HG03108 (cell line): ENCODE measurements around the gene PLXNA2.

Experiments
- ATAC-seq: cut with Tn5 transposase; IDR thresholded peaks from one replicate; pipeline ENCODE4 v1.9.1; 2021; ENCODE audit warnings: moderate library complexity; ENCODE audit not compliant: unreplicated experiment

The PLXNA2 gene

GRCh38 chr1:208100106-208100505 is 144.1 kb downstream of the PLXNA2 start:
- ATAC-seq, result no peak

DNA sequence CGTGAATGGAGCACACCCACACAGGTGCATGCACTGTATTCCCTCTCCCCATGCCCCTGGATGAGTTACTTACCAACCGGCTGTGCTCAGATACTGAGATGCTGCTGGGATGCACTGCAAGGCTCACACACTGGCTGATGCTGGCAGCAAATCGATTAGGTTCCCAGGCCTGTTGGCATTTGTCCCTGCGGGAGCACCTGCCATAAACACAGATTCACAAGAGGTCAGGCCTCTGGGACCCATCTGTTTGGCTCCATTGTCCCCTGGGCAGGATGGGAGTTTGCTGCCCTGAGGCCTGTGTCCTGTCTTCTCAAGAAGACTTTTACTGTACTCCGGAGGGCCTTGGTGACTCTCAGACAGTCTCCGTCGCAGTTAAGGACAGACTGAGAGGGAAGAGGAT is 145.4 kb downstream of the PLXNA2 start:
- no peak for ATAC-seq

DNA sequence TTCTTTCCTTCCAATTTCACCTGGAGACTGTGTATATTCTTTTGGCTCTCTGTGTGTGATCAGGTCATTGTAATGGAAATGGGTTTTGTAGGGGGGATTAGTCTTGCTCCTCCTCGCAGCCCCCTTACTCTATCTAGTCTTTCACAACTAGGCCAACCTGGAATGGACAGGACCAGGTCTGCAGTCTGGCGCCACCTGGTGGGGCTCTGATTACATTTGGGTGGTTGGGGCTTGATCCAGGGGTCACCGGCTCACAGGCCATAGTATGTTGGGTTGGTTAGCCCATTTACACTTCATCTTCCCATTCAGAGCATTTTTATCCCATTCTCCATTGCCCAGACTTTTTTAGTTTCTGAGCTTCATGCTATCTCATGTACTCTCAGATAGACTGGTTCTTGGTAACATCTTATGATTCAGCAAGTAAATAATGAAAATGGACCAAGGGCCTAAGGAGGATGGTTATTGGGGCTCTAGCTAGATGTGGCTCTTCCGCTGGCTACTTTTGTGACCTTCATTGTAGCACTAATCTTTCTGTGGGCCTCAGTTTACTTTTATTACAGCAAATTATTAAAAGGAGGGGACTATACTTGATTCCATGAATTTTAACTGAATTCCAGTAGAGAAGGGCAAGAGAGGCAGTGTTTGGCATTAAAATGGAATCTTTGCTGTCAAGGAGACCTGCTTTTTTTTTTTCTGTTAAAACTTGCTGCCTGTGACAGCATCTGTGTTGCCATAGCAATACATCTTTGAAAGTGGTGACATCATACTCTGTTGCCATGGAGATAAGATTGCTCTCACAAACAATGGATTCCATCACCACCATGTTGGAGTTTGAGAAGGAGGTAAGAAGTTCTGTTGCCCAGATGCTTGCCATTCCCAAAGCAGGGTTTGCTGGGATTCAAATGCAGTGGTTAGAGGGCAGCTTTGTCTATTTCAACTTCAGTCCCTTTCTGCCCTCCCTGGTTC is 150.1 kb downstream of the PLXNA2 start:
- no peak for ATAC-seq

GRCh38 chr1:208093046-208093445 is 151.1 kb downstream of the PLXNA2 start:
- no peak for ATAC-seq

DNA sequence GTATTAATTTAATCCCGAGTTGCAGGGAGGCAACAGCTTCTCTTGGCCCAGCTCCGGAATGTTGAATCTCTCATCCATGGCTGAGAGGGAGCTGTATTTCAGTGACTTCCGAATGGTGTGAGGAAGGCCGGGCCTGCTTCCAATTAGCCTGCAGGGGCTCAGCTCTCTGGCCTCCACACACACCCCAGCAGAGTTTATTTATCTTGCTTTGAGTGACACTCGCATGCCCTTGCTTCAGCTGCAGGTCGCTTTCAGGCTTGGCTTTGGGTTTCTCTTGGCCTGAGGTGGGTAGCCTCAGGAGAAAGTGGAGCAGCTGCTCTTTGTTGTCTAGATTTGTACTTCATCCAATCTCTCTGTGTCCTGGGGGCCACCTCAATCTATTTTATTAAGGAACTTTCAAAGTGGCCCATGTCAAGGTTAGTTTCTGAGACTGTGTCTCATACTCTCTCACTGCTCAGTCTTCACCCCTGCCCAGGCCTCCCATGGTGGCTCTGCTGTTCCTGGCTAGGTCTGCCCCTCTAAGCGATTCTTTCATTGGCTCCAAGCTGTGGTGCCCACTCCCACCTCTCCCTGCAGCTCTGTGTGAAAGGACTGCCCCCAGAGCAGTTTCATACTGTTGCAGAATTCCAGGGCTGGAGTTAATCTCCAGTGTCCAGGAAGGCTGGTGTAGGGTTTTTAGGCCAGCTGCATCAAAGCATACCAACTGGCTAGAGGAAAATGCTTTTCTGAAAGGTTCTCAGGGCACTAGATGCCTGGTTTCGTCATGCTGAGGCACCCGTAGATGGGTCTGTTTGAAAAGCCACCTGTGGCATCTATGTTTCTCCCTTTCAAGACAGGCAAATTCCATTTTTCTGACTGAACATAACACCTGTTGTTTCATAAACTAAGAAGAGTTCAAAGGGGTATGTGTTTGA is 153.5 kb downstream of the PLXNA2 start:
- no peak for ATAC-seq

- ATAC-seq, result no peak
Measured at GRCh38 chr1:208089761-208090370, 154.3 kb downstream of the PLXNA2 start.

DNA sequence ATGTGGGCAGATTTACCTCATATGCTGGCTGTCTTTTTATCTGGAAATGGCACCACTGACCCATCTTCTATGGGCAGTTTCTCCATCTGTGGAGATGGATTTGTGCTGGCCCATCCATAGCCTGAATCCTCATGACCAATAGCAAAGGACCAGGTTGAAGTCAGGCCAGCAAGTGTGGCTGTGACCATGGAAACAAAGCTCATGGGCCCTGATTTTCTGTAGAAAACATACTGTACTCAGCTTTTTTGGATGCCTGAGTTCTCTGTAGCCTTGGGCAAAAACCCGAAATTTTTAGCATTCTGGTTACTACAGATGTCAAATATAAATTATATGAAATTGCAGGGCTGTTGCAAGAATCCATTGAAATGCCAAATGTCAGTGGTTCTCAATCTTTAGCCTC is 155.0 kb downstream of the PLXNA2 start:
- ATAC-seq, result no peak

DNA sequence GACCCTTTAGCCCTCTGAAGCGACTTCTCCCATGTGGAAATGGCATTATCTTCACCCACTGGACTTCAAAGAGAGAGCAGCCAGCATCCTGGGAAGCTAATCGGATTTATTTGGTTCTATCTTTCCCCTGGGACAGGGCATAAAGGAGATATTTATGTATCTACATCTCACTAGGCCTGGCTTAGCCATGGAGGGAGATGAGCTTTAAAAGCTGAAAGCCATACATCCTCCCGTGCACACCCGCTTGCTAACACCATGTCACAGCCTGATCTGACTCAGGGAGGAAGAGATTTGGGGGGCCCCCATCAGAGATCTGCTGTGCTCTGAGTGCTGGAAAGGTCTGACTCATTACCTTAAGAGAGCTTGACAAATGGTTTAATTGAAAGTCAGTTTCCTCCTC is 155.9 kb downstream of the PLXNA2 start:
- no peak for ATAC-seq

DNA sequence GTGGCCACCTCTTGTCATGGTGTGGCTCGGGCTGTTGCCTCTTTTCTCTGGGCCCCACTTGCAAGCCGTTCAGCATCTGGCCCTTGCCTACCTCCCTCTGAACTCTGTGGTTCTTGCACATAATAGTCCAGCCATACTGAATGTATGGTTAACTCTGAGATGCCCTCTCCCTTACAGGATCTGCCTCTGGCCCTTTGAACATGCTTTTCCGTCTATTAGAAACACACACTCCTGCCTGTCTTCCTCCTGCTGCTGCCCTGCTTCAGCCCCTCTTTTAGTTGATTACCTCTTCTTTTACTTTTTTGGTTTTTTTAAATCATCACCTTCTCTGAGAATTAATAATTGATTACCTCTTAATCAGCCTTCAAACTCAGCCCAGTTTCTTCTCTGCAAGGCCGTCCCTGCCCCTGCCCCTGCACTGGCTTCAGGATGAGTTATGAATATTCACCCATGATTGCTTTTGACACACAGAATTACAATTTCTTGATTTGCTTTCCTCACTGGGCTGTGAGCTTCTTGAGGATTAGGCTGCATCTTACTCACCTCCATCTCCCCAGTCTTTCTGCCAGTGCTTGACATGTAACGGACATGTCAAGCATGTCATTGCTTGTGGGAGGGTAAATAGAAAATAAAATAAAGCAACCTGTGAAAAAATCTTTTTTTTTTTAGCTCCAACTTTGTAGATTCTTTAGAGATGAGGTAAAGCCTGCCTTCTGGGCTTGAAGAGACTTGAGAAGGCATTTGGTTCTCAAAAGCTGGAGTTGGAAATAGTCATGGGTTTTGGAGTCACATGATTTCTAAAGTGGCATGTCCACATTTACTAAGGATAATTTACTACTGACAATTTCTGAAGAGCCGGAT is 158.3 kb downstream of the PLXNA2 start:
- no peak for ATAC-seq

- no peak for ATAC-seq
Measured at GRCh38 chr1:208084764-208085163, 159.4 kb downstream of the PLXNA2 start.

GRCh38 chr1:208084220-208084619 is 160.0 kb downstream of the PLXNA2 start:
- ATAC-seq, result no peak

DNA sequence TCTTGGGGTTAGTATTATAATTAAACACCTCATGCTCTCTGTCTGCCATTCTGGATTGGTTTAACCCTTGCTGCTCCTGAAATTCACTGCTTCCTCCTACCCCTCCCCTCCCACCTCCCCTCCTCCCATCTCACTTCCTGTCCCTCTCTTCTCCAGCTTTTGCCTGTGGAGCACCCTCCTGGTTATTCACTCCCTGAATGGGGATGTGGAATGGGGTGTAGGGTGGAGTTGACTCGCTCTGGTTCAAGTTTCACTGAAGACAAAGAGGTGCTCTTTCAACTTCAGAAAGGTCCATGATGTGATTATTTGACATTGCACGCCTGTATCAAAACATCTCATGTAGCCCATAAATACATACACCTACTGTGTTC is 160.5 kb downstream of the PLXNA2 start:
- ATAC-seq, result no peak

DNA sequence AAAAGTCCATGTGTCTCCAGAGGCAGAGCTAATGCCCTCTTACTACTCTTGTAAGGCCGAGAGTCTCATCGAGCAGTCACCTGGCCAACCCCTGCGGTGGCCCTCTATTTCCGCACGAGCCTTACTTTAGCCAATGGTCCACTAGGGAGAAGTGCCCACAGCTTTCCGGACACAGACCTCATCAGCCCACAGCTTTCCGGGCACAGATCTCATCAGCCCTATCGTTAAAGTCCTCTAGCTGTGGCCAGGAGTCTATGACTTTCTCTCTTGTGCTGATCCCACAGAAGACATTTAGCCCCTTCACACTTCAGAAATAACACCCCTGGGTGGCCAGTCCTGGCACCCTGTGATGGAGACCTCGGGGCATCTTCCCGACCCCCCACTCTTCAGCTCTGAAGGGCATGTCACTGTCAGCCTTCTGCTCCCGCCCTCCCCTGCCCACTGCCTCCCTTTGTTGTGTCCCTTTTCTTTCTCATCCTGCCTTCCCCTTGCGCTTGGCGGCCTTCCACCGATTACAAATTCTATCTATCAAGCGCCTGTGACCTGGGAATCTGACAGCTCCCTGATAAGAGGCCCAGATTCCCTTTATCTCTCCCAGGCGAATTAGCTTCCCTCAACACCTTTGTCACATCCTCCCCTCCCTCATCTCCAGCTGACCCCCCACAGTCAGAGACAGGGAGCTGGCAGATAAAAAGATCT is 161.0 kb downstream of the PLXNA2 start:
- ATAC-seq, result no peak

DNA sequence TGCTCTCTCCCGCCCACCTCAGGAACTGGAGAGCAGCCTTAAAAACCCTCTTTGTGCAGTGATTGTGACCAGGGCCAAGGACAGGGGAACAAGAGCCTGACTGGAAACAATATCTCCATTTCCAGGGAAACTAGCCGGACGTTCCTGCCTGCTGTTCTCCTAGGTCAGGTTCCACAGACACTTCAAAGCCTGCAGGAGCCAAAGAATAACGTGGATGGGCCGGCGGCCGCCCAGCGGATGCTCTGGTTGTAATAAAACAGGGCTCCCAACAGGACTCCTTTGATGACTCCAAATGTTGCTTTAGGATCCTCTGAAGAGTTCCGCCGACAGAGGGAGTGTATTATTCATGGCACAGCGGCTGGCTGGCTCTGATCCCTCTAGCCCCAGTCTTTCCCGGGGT is 162.2 kb downstream of the PLXNA2 start:
- ATAC-seq, result no peak

DNA sequence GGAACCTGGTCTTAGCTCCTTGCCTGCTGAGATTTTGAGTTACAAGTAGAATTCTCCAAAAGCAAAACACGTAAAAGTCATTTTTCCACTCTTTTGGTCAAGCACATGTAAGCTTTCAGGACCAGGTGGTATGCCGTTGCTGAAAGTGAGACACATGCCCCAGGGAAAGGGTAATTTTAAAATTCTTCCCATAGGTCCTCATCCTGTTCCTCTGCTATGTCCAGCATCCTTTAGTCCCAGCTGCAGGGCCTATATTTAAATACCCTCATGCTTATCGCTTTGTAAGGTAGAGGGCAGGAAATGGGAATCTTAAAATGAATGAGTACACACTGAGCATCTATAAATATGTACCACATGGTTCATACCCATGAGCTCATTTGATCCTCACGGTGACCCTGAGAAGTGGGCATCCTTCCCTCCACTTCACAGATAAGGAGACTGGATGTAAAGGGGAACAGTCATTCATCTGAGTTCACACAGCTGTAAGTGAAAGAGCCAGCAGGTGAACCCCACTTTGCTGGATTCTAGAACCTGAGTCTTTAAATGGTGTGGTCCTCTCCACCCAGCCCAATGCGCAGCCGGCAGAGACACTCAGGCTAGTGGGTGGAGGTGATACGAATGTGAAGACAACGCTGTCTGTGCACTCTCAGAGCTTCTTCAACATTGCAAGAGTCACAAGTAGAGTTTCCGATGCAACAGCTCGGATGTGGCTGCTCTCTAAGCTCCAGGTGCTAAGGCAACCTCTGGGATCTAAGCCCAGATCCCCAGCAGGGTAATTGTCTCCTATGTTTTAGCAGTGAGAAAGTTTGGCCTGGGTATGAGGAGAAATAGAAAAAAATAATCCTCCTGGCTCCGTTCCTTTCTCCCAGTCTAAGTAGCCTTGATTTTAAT is 163.5 kb downstream of the PLXNA2 start:
- no peak for ATAC-seq

GRCh38 chr1:208079161-208079560 is 165.0 kb downstream of the PLXNA2 start:
- no peak for ATAC-seq

- ATAC-seq, result no peak
Measured at GRCh38 chr1:208078752-208079151, 165.4 kb downstream of the PLXNA2 start.

GRCh38 chr1:208077232-208078075 is 166.7 kb downstream of the PLXNA2 start:
- ATAC-seq, result no peak
